T-helper 1 cell (primary cell): ENCODE data around the gene TRABD.

Experiments
- DNase-seq, 5 donors: peaks; one replicate each; pipeline ENCODE4 v3.0.0-alpha.2; 2012 to 2020

The TRABD gene

GRCh38 chr22:50153056-50153755 is 32.5 kb upstream of the TRABD start:
- DNase-seq: no peak

DNA sequence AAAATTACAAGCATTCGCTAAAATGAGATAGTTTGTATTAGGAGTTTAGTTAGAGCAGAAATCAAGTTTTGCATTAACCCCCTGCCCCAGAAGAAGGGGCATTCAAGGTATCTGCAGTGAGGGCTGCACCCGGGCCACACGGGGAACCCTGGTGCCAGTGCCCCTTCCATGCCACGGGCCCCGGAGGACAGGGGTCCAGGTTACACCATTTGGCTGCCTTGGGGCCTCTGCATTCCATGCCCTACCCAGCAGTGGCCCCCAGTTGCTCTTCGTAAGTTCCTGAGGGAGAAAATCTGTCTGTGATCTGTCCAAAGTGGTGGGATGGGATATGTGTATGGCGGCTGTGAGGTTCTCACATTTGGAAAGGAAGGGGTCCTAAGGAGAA is 32.0 kb upstream of the TRABD start:
- no peak for DNase-seq

DNA sequence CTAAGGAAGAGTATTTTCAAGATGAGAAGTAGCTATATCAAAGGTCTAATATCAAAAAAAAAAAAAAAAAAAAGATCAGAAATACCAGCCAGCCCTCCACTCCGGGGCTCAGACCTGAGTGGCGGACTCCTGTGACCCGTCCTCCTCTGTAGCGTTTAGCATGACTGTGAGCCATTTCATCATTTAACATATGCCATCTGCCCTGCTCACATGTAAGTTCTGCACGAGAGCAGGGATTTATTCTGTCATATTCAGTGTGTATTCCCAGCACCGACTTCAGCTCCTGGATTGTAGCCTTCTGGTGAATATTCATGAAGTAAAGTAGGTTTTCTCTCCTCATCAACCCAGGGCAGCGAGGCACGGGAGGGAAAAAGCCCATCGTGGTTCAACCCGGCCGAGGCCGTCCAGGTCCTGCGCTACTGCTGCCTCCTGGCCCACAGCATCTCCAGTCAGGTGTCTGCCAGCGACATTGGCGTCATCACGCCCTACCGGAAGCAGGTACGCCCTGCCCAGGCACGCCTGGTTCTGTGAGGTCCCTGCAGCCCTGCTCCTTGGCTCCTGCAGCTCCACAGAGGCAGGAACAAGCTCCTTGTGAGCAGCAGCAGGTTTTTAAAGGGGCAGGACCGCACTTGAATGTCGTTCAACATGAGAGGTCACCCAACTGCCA is 27.9 kb upstream of the TRABD start:
- no peak for DNase-seq

DNA sequence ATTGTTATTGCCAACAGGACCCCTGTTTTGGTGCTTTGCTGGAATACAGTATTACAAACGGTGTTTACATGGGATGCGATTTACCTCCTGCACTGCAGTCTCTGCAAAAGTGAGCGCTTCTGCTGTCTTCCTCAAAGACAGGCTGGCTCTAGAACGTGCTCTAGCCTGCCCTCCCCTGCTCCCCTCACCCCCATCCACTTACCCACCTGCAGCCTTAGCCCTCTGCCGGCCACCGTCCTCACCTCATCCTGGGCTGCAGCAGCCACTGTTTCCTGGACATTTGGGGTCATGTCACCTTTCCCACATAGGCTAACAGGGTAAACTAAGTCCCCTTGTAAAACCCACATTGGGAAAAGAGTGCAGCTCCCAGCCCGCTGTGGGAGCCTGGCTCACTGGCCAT is 24.8 kb upstream of the TRABD start:
- no peak for DNase-seq

DNA sequence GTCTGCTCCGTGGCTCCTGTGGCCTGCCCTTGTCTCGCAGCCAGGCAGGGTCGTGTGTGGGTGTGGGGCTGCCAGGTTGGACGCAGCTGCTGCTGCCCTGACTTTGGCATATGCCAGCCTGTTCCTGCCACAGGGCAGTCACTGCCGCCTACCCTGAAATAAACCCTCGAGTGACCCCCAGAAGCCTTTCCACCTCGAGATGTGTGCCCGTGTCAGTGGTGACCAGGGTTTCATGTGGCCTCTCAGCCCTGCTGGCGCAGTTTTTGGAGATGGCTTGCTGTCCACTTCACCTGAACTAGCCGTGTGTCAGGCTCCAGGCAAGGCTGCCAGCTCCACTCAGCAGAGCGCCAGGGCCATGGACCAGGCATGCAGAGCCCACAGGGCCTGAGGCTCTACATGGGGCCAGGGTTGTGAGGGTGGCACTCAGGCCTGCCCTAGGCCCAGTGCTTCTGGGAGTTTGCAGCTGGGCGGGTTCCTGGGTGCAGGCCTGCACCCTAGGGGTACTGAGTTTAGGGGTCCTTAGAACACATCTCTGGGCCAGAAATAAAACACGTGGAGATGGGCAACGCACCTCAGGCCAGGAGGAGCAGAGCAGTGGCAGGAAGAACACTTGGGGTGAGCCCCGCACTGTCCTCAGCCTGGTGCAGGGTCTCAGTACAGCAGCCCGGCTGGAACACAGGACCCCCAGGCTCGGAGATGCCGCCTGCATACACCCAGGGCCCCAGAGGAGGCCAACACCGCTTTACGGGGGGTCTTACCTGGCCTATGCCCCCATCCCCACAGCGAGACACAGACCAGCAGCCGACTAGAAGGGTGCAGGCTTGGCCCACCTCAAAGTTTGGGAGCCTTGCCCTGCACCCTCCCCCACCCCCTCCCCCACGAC is 24.0 kb upstream of the TRABD start:
- no peak for DNase-seq

DNA sequence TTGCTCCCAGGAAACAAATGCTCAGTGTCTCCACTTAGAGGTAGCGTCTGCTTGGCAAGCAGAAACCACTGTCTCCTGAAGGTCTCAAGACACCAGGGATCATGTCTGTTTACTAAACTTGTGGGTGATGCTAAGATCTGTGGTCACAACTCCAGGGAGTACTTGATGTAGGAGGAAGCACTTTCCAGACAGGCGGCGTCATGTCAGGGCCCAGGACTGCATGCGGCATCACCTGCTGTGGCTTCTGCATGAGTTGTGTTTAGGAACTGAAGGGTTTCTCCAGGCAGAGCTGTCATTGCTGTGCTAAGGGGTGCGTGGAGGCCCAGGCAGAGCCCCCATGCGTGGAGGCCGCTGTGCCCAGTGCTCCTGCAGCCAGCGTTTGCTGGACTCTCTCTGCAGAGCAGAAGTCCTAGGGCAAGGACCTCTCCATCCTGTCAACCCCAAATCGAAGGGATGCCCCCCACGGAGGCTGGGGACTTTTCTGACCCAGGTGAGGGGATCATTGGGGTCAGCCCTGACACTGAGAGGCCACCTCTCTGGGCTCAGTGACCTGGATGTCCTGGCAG is 23.2 kb upstream of the TRABD start:
- DNase-seq: no peak

DNA sequence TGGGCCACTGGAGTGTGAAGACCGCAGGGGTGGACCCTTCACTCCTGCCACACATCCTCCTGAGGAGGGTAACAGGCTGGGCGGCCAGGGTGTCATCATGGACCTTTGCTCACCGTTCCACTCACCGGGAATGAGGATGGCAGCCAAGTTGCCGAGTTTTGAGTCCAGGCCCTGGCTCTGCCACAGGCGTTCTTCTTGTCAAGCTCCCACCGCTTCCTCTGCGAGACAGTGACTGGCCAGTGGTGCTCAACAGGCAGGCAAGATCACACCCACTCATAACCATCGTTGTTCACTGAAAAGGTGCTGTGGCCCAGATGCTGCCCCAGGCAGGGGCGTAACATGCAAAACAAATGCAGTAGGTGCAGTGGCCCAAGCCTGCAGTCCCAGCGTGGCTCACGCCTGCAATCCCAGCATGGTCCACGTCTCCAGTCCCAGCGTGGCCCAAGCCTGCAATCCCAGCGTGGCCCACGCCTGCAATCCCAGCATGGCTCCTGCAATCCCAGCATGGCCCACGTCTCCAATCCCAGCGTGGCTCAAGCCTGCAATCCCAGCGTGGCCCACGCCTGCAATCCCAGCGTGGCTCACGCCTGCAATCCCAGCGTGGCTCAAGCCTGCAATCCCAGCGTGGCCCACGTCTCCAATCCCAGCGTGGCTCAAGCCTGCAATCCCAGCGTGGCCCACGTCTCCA is 20.1 kb upstream of the TRABD start:
- no peak for DNase-seq

DNA sequence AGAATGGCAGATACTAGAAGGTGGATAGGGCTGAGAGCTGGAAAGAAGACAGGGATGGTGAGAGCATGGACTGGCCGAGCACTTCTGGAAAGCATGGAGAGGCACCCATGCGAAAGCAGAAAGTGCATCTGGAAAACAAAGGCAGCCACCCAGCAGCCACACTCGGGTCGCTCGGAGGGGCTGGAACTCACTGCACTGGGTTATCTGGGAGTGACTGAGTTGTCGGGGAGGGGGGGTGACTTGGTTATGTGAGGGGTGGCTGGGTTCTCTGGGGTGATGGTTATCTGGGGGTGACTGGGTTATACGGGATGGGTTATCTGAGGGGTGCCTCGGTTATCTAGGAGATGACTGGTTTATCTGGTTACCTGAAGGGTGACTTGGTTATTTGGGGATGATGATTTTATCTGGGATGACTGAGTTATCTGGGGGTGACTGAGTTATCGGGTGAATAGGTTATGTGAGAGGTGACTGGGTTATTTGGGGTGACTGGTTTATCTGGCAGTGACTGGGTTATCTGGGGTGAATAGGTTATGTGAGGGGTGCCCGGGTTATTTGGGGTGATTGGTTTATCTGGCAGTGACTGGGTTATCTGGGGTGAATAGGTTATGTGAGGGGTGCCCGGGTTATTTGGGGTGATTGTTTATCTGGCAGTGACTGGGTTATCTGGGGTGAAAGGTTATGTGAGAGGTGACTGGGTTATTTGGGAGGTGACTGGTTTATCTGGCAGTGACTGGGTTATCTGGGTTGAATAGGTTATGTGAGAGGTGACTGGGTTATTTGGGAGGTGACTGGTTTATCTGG is 17.8 kb upstream of the TRABD start:
- no peak for DNase-seq

GRCh38 chr22:50168490-50169180 is 17.1 kb upstream of the TRABD start:
- DNase-seq: peak in 1 of 5 donors; percentile 1

GRCh38 chr22:50169181-50169759 is 16.4 kb upstream of the TRABD start:
- DNase-seq: peak in 1 of 5 donors; percentile 6

DNA sequence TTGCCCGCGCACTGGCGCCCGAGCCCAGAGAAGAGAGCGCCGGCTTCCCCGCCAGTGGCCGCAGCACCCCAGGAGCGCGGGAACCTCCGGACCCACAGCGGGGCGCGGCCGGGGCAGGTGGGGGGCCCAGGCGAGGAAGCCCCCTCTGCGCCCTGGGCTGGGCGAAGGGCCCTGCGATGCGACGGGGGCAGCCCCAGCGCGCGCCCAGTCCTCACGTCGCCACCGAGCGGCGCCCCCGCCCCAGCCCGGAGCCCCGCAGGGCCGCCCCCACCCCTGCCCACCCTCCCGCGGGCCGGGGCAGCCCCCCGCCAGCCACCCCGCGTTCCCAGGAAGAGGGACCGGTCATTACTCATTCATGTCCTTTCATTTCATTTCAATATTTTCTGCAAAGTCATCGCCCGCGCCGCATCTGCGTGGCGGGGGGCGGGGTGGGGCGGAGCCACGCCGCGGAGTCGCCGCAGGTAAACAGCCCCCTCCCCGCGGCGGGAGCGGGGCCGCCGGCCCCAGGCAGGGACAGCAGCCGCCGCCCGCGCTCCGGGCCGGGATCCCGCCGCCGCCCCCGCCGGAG is 15.9 kb upstream of the TRABD start:
- peak in 4 of 5 donors; percentile 4 to 69 (median 14) for DNase-seq

GRCh38 chr22:50170453-50171318 is 15.0 kb upstream of the TRABD start, which contains the start of gene PANX2:
PANX2 (plus strand) TSS chr22:50170731; CDS start chr22:50170731, 0 bp downstream.
- DNase-seq: peak in 2 of 5 donors; percentile 4 to 14

GRCh38 chr22:50171319-50171964 is 14.3 kb upstream of the TRABD start:
- no peak for DNase-seq

GRCh38 chr22:50171965-50172421 is 13.7 kb upstream of the TRABD start:
- DNase-seq: peak in 1 of 5 donors; percentile 6

DNA sequence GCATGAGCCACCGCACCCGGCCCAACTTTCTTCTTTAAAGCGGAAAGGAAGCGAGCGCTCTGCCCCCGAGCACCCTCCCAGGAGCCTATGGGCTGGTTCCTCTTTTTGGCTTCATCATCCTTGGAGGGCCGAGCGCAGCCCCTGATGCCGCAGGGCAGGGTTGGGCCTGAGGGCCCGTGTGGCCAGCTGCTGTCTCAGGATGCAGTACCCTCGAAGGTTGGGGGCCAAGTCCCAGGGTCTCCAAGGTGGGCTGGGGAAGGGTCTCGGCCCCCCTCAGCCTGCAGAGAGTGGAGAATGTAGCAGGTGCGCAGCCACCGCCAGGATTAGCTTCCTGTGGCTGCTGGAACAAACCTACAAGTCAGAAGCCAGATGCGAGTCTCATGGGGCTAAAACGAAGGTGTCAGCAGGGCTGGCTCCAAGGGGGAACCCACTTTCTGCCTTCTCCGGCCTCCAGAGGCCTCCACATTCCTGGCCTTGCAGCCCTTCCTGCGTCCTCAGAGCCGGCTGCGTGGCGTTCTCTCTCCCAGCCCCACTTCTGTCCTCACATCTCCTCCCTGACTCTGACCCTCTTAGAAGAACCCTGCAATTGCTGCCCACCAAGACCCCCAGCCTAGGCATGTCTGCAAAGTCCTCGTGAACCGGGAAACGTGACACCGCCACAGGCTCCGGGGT is 12.3 kb upstream of the TRABD start:
- peak in 1 of 5 donors; percentile 4 for DNase-seq

DNA sequence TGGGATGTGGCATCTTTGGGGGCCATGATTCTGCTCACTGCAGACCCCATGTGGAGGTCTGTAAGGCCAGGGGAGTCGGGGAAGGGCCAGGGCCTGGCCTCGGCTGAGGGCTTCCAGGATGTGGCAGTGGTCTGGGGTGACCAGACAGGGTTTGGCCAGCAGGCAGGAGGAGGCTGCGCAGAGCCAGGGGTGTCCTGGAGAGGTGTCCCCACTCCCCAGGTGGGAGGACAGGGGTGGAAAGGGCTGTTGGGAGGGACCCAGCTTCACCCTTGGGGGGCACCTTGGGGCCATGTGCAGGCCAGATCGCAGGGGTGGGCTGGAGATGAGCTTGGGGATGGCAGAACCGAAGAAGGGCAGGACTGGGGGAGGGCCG is 11.7 kb upstream of the TRABD start:
- no peak for DNase-seq

DNA sequence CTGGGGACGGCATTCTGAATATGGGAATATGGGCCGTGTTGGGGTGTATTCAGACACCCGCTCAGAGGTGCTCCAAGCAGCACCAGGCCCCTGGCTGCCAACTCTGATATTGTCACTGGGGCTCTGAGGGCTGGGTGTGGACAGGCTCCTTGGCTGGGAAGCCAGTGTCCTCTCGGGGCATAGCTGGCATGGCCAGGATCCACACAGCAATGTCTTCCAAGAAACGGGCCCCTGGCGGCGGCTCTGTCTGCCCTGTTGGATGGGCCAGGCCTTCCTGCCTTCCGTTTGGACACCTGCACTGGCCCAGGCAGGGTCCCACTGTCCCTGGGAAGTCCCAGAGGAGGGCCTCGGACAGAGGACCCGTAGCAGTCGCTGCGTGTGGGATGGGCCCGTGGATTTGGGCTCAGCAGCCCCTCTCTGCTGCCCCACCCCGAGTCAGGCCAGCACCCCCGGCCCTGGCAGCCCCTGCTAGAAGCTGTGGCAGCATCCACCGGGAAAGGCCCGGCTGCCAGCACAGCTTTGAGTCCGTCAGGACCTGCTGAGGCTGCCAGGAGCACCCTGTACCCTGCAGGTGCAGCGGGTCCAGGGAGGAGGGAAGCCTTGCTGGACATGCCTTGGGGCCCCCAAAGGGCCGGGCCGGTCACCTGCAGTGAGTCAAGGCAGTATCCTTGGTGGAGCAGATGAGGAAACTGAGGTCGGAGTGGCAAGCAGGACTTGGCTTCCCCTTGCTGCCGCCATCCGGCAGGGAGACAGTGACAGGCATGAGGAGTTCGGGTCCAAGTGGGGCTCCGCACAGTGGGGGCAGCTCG is 11.1 kb upstream of the TRABD start:
- DNase-seq: no peak
